Measurements from ENCODE around the gene VWA7. TPM values are rescaled to one million over a fixed set of nuclear protein-coding genes. Genes with fewer than 3 reads are reported as not detected.

Gene VWA7
- total and polyA plus RNA-seq, 12 donors, result 0.17 to 8.1 (median 0.68) TPM

DNA sequence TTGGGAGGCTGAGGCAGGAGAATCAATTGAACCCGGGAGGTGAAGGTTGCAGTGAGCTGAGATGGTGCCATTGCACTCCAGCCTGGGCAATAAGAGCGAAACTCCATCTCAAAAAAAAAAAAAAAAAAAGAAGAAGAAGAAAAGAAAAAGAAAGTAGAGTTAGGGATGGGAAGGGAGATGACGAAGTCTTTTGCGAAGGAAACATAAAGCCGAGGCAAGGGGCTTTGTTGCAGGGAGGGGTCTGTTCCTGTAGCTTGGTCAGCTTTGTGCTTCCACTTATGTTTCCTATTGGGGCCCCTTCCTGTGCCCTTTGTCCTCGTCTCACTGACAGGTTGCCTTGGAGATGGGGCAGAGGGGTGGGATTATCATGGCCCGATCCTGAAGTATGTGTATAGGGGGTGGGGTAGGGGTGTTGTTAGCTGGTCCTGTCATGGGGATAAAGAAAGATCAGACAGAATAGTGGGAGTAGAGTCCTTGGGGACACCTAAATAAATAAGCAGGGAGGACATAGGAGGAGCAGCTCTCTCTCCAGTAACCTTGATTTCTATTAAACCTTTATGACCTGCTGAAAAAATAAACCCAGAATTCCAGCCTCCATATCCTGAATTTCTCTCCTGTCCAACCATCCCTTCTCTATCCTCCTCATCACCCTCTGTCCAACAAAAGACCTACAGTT lies 39.7 kb downstream of the VWA7 start:
- Histone ChIP-seq H3K27me3 (no peaks in the 10 kb centered on the region), H3K4me1 (replicated peaks in 1 of 2) (peaks cover 18 to 63% of the 10 kb centered on the region in 2 donors), H3K9me3 (replicated peaks in 1 of 3) (no peaks in the 10 kb centered on the region), H3K36me3 (replicated peaks in 1 of 2) (peaks cover 0 to 16% of the 10 kb centered on the region in 2 donors), H3K27ac (peak overlapping the region in 4 of 5 donors; percentile 22 to 98 (median 70)), H3K4me3 (peak overlapping the region in 1 of 4 donors; percentile 92)
- no peak for TF ChIP-seq POLR2A (IDR thresholded peaks at IDR 0.05)
- TF ChIP-seq, protein P1, sequence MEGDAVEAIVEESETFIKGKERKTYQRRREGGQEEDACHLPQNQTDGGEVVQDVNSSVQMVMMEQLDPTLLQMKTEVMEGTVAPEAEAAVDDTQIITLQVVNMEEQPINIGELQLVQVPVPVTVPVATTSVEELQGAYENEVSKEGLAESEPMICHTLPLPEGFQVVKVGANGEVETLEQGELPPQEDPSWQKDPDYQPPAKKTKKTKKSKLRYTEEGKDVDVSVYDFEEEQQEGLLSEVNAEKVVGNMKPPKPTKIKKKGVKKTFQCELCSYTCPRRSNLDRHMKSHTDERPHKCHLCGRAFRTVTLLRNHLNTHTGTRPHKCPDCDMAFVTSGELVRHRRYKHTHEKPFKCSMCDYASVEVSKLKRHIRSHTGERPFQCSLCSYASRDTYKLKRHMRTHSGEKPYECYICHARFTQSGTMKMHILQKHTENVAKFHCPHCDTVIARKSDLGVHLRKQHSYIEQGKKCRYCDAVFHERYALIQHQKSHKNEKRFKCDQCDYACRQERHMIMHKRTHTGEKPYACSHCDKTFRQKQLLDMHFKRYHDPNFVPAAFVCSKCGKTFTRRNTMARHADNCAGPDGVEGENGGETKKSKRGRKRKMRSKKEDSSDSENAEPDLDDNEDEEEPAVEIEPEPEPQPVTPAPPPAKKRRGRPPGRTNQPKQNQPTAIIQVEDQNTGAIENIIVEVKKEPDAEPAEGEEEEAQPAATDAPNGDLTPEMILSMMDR (IDR thresholded peaks at IDR 0.05), result no peak
- 47 to 48% (median 47%) methylated on average over 7 of the region's 7 CpGs for WGBS, 4 donors
- intact Hi-C loops (cut with DNase I), result loop anchor here in 1 of 2 donors (10.0 kb wide), 1 partner anchor 1677 kb away; the partner anchor contains the start of genes CUTA and PHF1
- no peak for DNase-seq

DNA sequence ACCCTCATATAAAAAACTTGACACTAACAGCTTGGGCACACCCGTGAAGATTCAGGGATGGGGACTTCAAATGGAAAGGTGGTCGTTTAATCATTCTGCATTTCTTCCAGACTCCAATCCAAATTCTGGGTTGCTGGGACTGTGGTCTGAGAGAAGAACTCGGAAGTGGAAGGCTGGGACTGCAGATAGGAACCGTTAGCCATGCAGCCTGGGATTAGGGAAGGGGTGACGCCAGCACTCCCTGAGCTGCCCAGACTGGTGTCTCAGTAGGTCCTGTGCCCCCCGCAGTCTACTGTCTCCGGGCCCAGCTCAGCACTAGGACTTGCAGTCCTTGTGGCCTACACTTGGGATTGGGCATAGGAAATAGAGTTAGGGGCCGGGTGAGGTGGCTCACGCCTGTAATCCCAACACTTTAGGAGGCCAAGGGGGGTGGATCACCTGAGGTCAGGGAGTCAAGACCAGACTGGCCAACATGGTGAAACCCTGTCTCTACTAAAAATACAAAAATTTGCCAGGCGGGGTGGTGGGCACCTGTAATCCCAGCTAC lies 40.3 kb downstream of the VWA7 start:
- WGBS, 4 donors, result 36 to 45% (median 42%) methylated on average over 9 to 10 of the region's 10 CpGs
- H3K27ac ChIP-seq, result peak overlapping the region in 4 of 5 donors; percentile 59 to 98 (median 84)
- TF ChIP-seq, protein P1 (IDR thresholded peaks at IDR 0.05), result no peak
- TF ChIP-seq POLR2A (IDR thresholded peaks at IDR 0.05), result no peak
- intact Hi-C loops (cut with DNase I), result loop anchor here in 1 of 2 donors (10.0 kb wide), 1 partner anchor 1678 kb away; the partner anchor contains the start of genes CUTA and PHF1
- peaks cover 0 to 22% of the 10 kb centered on the region in 2 donors for H3K36me3 ChIP-seq (replicated peaks in 1 of 2)
- peaks cover 18 to 69% of the 10 kb centered on the region in 2 donors for H3K4me1 ChIP-seq (replicated peaks in 1 of 2)
- no peak for DNase-seq
- H3K9me3 ChIP-seq (replicated peaks in 1 of 3), result no peaks in the 10 kb centered on the region
- H3K4me3 ChIP-seq, result peak overlapping the region in 1 of 4 donors; percentile 92
- H3K27me3 ChIP-seq, result no peaks in the 10 kb centered on the region

DNA sequence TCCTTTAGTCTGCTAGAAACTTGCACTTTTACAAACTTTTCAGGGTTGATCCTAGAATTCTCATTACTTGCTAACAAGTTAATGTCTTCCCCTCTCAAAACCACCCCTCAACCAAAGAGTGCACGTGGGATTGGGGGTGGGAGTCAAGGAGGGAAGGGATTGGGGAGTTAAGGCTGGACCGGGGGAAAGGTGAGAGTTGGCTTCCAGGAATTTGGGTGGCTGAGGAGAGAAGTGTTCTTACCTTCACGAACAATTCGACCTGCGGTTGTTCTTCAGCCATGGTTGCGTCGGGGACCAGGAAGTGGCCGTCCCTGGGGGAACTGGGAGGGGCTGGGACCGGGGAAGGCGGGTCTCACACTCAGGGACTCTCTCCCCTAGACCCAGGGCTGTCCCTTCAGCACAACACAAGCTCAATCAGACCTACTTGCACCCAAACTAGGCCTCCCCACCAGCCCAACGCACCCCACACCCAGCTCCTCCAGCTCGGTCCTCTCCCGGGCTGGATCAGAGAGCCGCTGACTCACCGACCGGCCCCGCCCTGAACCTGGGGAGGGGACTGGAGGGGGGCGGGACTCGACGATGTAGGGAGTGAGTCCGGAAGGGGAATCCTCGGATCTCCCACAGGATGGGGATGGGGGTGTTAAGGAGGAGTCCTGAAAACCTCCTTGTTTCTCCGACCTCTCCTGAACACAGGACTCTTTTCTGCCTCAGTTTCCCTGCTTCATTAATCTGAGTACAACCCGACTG lies 40.9 kb downstream of the VWA7 start, which contains the start of gene CLIC1:
CLIC1 (minus strand) TSS at position 510 of the 747 bp plus-strand sequence; CDS start at position 280, 230 bp downstream.
- WGBS, 4 donors, result 0 to 1% (median 1%) methylated on average over 16 to 24 of the region's 24 CpGs
- Histone ChIP-seq H3K36me3 (replicated peaks in 1 of 2) (peaks cover 0 to 28% of the 10 kb centered on the region in 2 donors), H3K27ac (peak within 1 kb of the TSS; percentile 70 to 98 (median 81)), H3K27me3 (no peaks in the 10 kb centered on the region), H3K4me1 (replicated peaks in 1 of 2) (peaks cover 18 to 73% of the 10 kb centered on the region in 2 donors), H3K4me3 (peak within 1 kb of the TSS; percentile 38 to 92 (median 50)), H3K9me3 (replicated peaks in 1 of 3) (no peaks in the 10 kb centered on the region)
- intact Hi-C loops (cut with DNase I), result loop anchor here in 1 of 2 donors (10.0 kb wide), 1 partner anchor 1679 kb away; the partner anchor contains the start of genes CUTA and PHF1
- peak; percentile 76 to 82 for TF ChIP-seq POLR2A (IDR thresholded peaks at IDR 0.05)
- TF ChIP-seq, protein P1 (IDR thresholded peaks at IDR 0.05), result no peak
- DNase-seq, result peak; percentile 84 to 92 (median 85)
